HepG2 (cell line): ENCODE results near the gene PRSS53. TPM values are rescaled to one million over a fixed set of nuclear protein-coding genes. Genes with fewer than 3 reads are reported as not detected.

ENCODE experiments used
- ATAC-seq: fragments of 200-7000 bp; cut with Tn5 transposase; 3 replicates; pipeline ENCODE4 v1.9.1; 2020; ENCODE audit warnings: mild to moderate bottlenecking, moderate library complexity
- BruUV-seq: library from RNA; stranded (reverse); fragments of 400-500 nt; replicated peaks from 2 replicates; lab custom pipeline; 2021; lab: Mats Ljungman, UMichigan
- CTCF ChIA-PET: fragments of 300-600 bp; formaldehyde crosslinking; extraction: SDS; loops from one replicate; lab custom pipeline; 2021; ENCODE audit warnings: low total read pairs, inconsistent platforms, low intra/inter-chr PET ratio; lab: Yijun Ruan, JAX
- POLR2A ChIA-PET: fragments of 350-600 bp; sonication (Branson Sonifier 250); formaldehyde crosslinking; loops from one replicate; lab custom pipeline; 2020; ENCODE audit warnings: antibody characterized with exemption, inconsistent platforms; lab: Yijun Ruan, JAX
- DNase-seq: peaks from one replicate; pipeline ENCODE4 v3.0.0-alpha.2; 2015; ENCODE audit warnings: low spot score
- FAIRE-seq: peaks from 3 replicates; lab custom pipeline; 2011; peaks lifted over from hg19 to GRCh38; lab: Jason Lieb, UNC
- H2AFZ ChIP-seq: one replicate; pipeline ENCODE4 v1.6.1; 2011; ENCODE audit warnings: low read length, inconsistent platforms
- H3K27ac ChIP-seq: fragments of 300-600 bp; 3 replicates; pipeline ENCODE4 v1.8.0; 2011; ENCODE audit warnings: mixed run types, mild to moderate bottlenecking, mixed read lengths, low read length, inconsistent platforms; ENCODE audit not compliant: insufficient read depth; ENCODE audit errors: extremely low read length
- H3K27me3 ChIP-seq, 2 experiments: fragments of 200-600 bp in 1 of 2; 2 replicates in 1 of 2; 3 replicates in 1 of 2; pipeline versions ENCODE4 v1.6.0 to v1.8.0; 2011; ENCODE audit warnings: low read length in 2 of 2, mild to moderate bottlenecking in 2 of 2, moderate library complexity in 2 of 2, inconsistent platforms in 1 of 2; ENCODE audit not compliant: insufficient read depth in 2 of 2, control insufficient read depth in 1 of 2
- H3K36me3 ChIP-seq, 2 experiments: fragments of 200-600 bp in 1 of 2; replicated peaks in 1 of 2; 2 replicates in 1 of 2; 3 replicates in 1 of 2; pipeline versions ENCODE4 v1.5.1 to v1.8.0; 2011; ENCODE audit warnings: low read length in 2 of 2, inconsistent platforms in 1 of 2; ENCODE audit not compliant: insufficient read depth in 2 of 2, control insufficient read depth in 1 of 2
- H3K4me1 ChIP-seq: 2 replicates; pipeline ENCODE4 v1.5.1; 2012; ENCODE audit warnings: low read length, inconsistent platforms; ENCODE audit not compliant: insufficient read depth
- H3K4me2 ChIP-seq: 2 replicates; pipeline ENCODE4 v1.6.0; 2011; ENCODE audit warnings: low read depth, low read length, inconsistent platforms
- H3K4me3 ChIP-seq, 3 experiments: fragments of 200-600 bp in 1 of 3; sonication (generic), shearing (Covaris generic) in 1 of 3; replicated peaks in 1 of 3; 2 replicates each; pipeline ENCODE4 v1.5.1; 2011 to 2016; ENCODE audit warnings: low read length in 3 of 3, inconsistent platforms in 2 of 3, low read depth in 2 of 3, mild to moderate bottlenecking in 2 of 3, control low read depth in 1 of 3, mixed read lengths in 1 of 3; ENCODE audit not compliant: insufficient read depth in 1 of 3
- H3K79me2 ChIP-seq: one replicate; pipeline ENCODE4 v1.6.1; 2011; ENCODE audit warnings: low read length, inconsistent platforms; ENCODE audit not compliant: insufficient read depth
- H3K9ac ChIP-seq: 2 replicates; pipeline ENCODE4 v1.6.0; 2011; ENCODE audit warnings: mild to moderate bottlenecking, low read depth, low read length, inconsistent platforms; ENCODE audit not compliant: insufficient read depth
- H3K9me3 ChIP-seq: 2 replicates; pipeline ENCODE4 v1.5.1; 2012; ENCODE audit warnings: mild to moderate bottlenecking, low read length
- H4K20me1 ChIP-seq: 2 replicates; pipeline ENCODE4 v1.6.0; 2011; ENCODE audit warnings: inconsistent platforms, mild to moderate bottlenecking, low read length, moderate library complexity; ENCODE audit not compliant: insufficient read depth
- CERS6 ChIP-seq: sonication (generic); formaldehyde crosslinking; IDR thresholded peaks from 2 replicates; pipeline ENCODE4 v1.5.0; 2020; ENCODE audit warnings: missing genetic modification reagents
- EZH2 ChIP-seq: conservative IDR thresholded peaks from 2 replicates; pipeline ENCODE4 v1.6.1; 2012; ENCODE audit warnings: mild to moderate bottlenecking, low read depth, low read length, moderate library complexity
- MEIS2 ChIP-seq: sonication (generic); formaldehyde crosslinking; IDR thresholded peaks from 2 replicates; pipeline ENCODE4 v1.9.0; 2021; ENCODE audit warnings: mild to moderate bottlenecking, missing genetic modification reagents
- RBFOX2 ChIP-seq: fragments of 200-400 bp; formaldehyde crosslinking; IDR thresholded peaks from 2 replicates; pipeline ENCODE4 v1.6.1; 2017; ENCODE audit warnings: low read depth, mild to moderate bottlenecking, low read length
- ZNF687 ChIP-seq: sonication (generic); formaldehyde crosslinking; IDR thresholded peaks from 2 replicates; pipeline ENCODE4 v1.5.1; 2020; ENCODE audit warnings: mild to moderate bottlenecking, missing genetic modification reagents, moderate library complexity
- ZNF703 ChIP-seq: sonication (generic); formaldehyde crosslinking; IDR thresholded peaks from 2 replicates; pipeline ENCODE4 v1.5.1; 2020; ENCODE audit warnings: missing genetic modification reagents, mild to moderate bottlenecking, moderate library complexity, borderline replicate concordance
- WGBS: methylation state at CpG from one replicate; pipeline ENCODE4 v1.1.6; 2017; ENCODE audit warnings: low lambda C conversion rate; 5-methylcytosine and 5-hydroxymethylcytosine counted together
- in situ Hi-C: cut with HindIII; loops from 2 replicates; pipeline ENCODE4 v1.10.0; 2017; ENCODE audit warnings: low pct_unique_long_range_greater_than_20kb; ENCODE audit not compliant: extremely low pct_ligation_motif_present
- intact Hi-C: fragments of 100-400 bp; cut with micrococcal nuclease; formaldehyde crosslinking; loops from one replicate; pipeline ENCODE4 v1.10.0; 2022; ENCODE audit not compliant: unreplicated experiment
- polyA plus RNA-seq, 8 experiments: library from polyadenylated mRNA; depleted of rRNA in 3 of 8; stranded (reverse) in 7 of 8; unstranded in 1 of 8; fragments of >200 nt; fragmentation: Illumina TruSeq in 4 of 8; extraction: Trizol in 4 of 8; gene quantifications; 2 replicates each; pipeline versions ENCODE4 v1.2.1 to v1.2.3, GENCODE V29; 2011 to 2016; ENCODE audit warnings: low read depth in 4 of 8, missing spikeins in 1 of 8, mixed read lengths in 1 of 8; ENCODE audit not compliant: insufficient read depth in 1 of 8
- total RNA-seq, 5 experiments: library from RNA; depleted of rRNA; stranded (reverse); fragments of >200 nt; fragmentation: Illumina TruSeq; extraction: Trizol; gene quantifications; 2 replicates each; pipeline ENCODE4 v1.2.3, GENCODE V29; 2016; ENCODE audit warnings: low read depth in 1 of 5

Gene PRSS53
- total and polyA plus RNA-seq, 2 of the 13 experiments (the other 11 are each of a cell fraction or from before 2014, with no cell fraction given): 2.2 to 7.4 TPM

GRCh38 chr16:31061126-31061812 is 27.5 kb downstream of the PRSS53 start:
- BruUV-seq: no TSS peak
- WGBS: 98% methylated on average over 42 of the region's 42 CpGs
- in situ Hi-C loops: no loop called here

More at GRCh38 chr16:31061126-31061812, 27.5 kb downstream of the PRSS53 start:
- Histone ChIP-seq H3K79me2 (peaks cover 4% of the 10 kb centered on the region), H3K27me3 (no peaks in the 10 kb centered on the region), H3K4me3 (no peak overlapping the region), H2AFZ (no peak overlapping the region), H3K9me3 (no peaks in the 10 kb centered on the region), H3K9ac (no peak overlapping the region), H4K20me1 (no peaks in the 10 kb centered on the region), H3K36me3 (peaks cover 14 to 25% of the 10 kb centered on the region in 2 experiments; a peak in 4 of 5 replicates), H3K27ac (no peak overlapping the region), H3K4me2 (no peak overlapping the region), H3K4me1 (no peaks in the 10 kb centered on the region)
- no peak for FAIRE-seq
- CTCF ChIA-PET: no interaction called here
- TF ChIP-seq CERS6 (CRISPR knock-in tag) (no peak), EZH2 (no peak), MEIS2 (CRISPR knock-in tag) (no peak), ZNF703 (no peak), ZNF687 (peak; percentile 23; the same call in 1 of the 2 replicates), RBFOX2 (0 out of 2 replicates have a peak, but pooled peaks have one; percentile 14)
- no peak; the same call in 2 of the 3 replicates for ATAC-seq
- POLR2A ChIA-PET: interaction anchor here (0.6 kb wide), 1 partner anchor 11 kb away, joined by 3 read pairs; no protein-coding TSS in a partner anchor
- intact Hi-C loops: no loop called here
- no peak for DNase-seq
